HCT116 (cell line): Measurements from ENCODE around the gene GAMT.

Source experiments
- CBX3 ChIP-seq: IDR thresholded peaks from 2 replicates; pipeline ENCODE4 v1.6.1; 2012; ENCODE audit warnings: low read depth
- CTCF ChIP-seq, 3 experiments: fragments of 200-600 bp in 1 of 3; sonication (generic) in 1 of 3; IDR thresholded peaks in 2 of 3; conservative IDR thresholded peaks in 1 of 3; 2 replicates each; pipeline ENCODE4 v1.5.1; 2012 to 2017; ENCODE audit warnings: low read depth in 2 of 3, low read length in 2 of 3, antibody characterized with exemption in 1 of 3, borderline replicate concordance in 1 of 3, control low read depth in 1 of 3, mild to moderate bottlenecking in 1 of 3, mixed read lengths in 1 of 3, mixed run types in 1 of 3, moderate library complexity in 1 of 3; ENCODE audit not compliant: insufficient read depth in 1 of 3
- EZH2phosphoT487 ChIP-seq: fragments of 200-600 bp; IDR thresholded peaks from 2 replicates; pipeline ENCODE4 v1.6.1; 2018; ENCODE audit warnings: antibody characterized with exemption, borderline replicate concordance
- JUND ChIP-seq: IDR thresholded peaks from 2 replicates; pipeline ENCODE4 v1.6.1; 2012

GRCh38 chr19:1412323-1412923 lies 11.1 kb upstream of the GAMT start:
- TF ChIP-seq JUND: no peak
- TF ChIP-seq EZH2phosphoT487: no peak
- TF ChIP-seq CTCF (IDR thresholded peaks at IDR 0.05 in 2 of 3, conservative IDR thresholded peaks at IDR 0.05 in 1 of 3; ENCODE audit: borderline replicate concordance in 1 of 3, insufficient read depth in 1 of 3, low read depth in 2 of 3, low read length in 2 of 3): no peak
- TF ChIP-seq CBX3: no peak
